A673 (cell line): ENCODE data around the gene GRAMD1B. TPM values are rescaled to one million over a fixed set of nuclear protein-coding genes. Genes with fewer than 3 reads are reported as not detected.
A peak's percentile ranks its signal among the peaks of the same experiment; 100 is the strongest.

Experiments
- Bru-seq: library from RNA; stranded (reverse); fragments of 400-500 nt; gene quantifications from one replicate; lab custom pipeline; 2021; lab: Mats Ljungman, UMichigan
- BruChase-seq, 2 experiments: library from RNA; stranded (reverse); fragments of 400-500 nt; gene quantifications; one replicate each; lab custom pipeline; 2021; lab: Mats Ljungman, UMichigan
- BruUV-seq: library from RNA; stranded (reverse); fragments of 400-500 nt; replicated peaks from 2 replicates; lab custom pipeline; 2021; lab: Mats Ljungman, UMichigan
- CTCF ChIA-PET: fragments of 300-600 bp; sonication (Branson Sonifier 250); formaldehyde crosslinking; loops from one replicate; lab custom pipeline; 2022; ENCODE audit warnings: antibody characterized with exemption; lab: Charles Lee
- POLR2A ChIA-PET: fragments of 300-600 bp; sonication (Branson Sonifier 250); formaldehyde crosslinking; loops from one replicate; lab custom pipeline; 2022; ENCODE audit warnings: antibody characterized with exemption; ENCODE audit not compliant: low non-redundant PET; lab: Charles Lee
- DNase-seq: peaks from one replicate; pipeline ENCODE4 v3.0.0-alpha.2; 2015; ENCODE audit warnings: low spot score
- H3K27ac ChIP-seq: fragments of 200-600 bp; sonication (generic); 2 replicates; pipeline ENCODE4 v1.5.1; 2016; ENCODE audit warnings: mixed run types, low read depth, mild to moderate bottlenecking, mixed read lengths, antibody characterized with exemption, low read length; ENCODE audit not compliant: poor library complexity, severe bottlenecking
- H3K27me3 ChIP-seq: fragments of 200-600 bp; sonication (generic); replicated peaks from 2 replicates; pipeline ENCODE4 v1.6.1; 2017; ENCODE audit warnings: mixed run types, low read depth, mild to moderate bottlenecking, mixed read lengths, antibody characterized with exemption, low read length; ENCODE audit not compliant: insufficient read depth, poor library complexity
- H3K36me3 ChIP-seq: fragments of 200-600 bp; sonication (generic); 2 replicates; pipeline ENCODE4 v1.6.1; 2016; ENCODE audit warnings: mixed run types, mild to moderate bottlenecking, mixed read lengths, antibody characterized with exemption, low read length; ENCODE audit not compliant: insufficient read depth, poor library complexity, severe bottlenecking
- H3K4me1 ChIP-seq: fragments of 200-600 bp; sonication (generic); 2 replicates; pipeline ENCODE4 v1.6.1; 2017; ENCODE audit warnings: mixed run types, mild to moderate bottlenecking, mixed read lengths, antibody characterized with exemption, low read length; ENCODE audit not compliant: insufficient read depth, poor library complexity, severe bottlenecking
- H3K4me3 ChIP-seq: fragments of 200-600 bp; sonication (generic); 2 replicates; pipeline ENCODE4 v1.5.1; 2016; ENCODE audit warnings: low read depth, mixed run types, mild to moderate bottlenecking, mixed read lengths, low read length; ENCODE audit not compliant: poor library complexity, severe bottlenecking
- H3K9me3 ChIP-seq: fragments of 200-600 bp; sonication (generic); 2 replicates; pipeline ENCODE4 v1.6.1; 2016; ENCODE audit warnings: mixed run types, low read depth, mild to moderate bottlenecking, mixed read lengths, antibody characterized with exemption, low read length; ENCODE audit not compliant: poor library complexity, severe bottlenecking
- EZH2 ChIP-seq: fragments of 200-600 bp; sonication (generic); IDR thresholded peaks from 2 replicates; pipeline ENCODE4 v1.6.1; 2017; ENCODE audit warnings: borderline replicate concordance, low read depth, mild to moderate bottlenecking, mixed read lengths, antibody characterized with exemption, low read length; ENCODE audit not compliant: poor library complexity, severe bottlenecking
- intact Hi-C: fragments of 100-400 bp; cut with micrococcal nuclease; formaldehyde crosslinking; loops from one replicate; pipeline ENCODE4 v1.10.0; 2022; ENCODE audit not compliant: unreplicated experiment
- long read RNA-seq: library from polyadenylated mRNA; stranded (forward); transcript quantifications from one replicate; pipeline ENCODE4 v2.0.0, GENCODE V29; 2022
- total RNA-seq: library from RNA; stranded (reverse); gene quantifications from 2 replicates; pipeline ENCODE4 v1.2.3, GENCODE V29; 2021
- TF ChIP-seq, protein P1 (sequence below): fragments of 300-800, 200-600 bp; sonication (generic); conservative IDR thresholded peaks from 2 replicates; pipeline ENCODE4 v1.5.1; 2017; ENCODE audit warnings: low read depth, mild to moderate bottlenecking, antibody characterized with exemption, low read length, moderate library complexity, mixed read lengths

The GRAMD1B gene
- total RNA-seq: 12.8 and 13.0 TPM in 2 replicates
- Bru-seq, nascent RNA: percentile 62 among the genes with signal in this experiment
- BruChase-seq, experiment 1, labeled RNA remaining after a 2-hour chase: percentile 57 among the genes with signal in this experiment
- BruChase-seq, experiment 2, labeled RNA remaining after a 6-hour chase: percentile 71 among the genes with signal in this experiment
- long read RNA-seq, partial matches to known transcripts: 2 of 7 reads
- long read RNA-seq, other reads (novel, unspliced or antisense): 4 of 7 reads

DNA sequence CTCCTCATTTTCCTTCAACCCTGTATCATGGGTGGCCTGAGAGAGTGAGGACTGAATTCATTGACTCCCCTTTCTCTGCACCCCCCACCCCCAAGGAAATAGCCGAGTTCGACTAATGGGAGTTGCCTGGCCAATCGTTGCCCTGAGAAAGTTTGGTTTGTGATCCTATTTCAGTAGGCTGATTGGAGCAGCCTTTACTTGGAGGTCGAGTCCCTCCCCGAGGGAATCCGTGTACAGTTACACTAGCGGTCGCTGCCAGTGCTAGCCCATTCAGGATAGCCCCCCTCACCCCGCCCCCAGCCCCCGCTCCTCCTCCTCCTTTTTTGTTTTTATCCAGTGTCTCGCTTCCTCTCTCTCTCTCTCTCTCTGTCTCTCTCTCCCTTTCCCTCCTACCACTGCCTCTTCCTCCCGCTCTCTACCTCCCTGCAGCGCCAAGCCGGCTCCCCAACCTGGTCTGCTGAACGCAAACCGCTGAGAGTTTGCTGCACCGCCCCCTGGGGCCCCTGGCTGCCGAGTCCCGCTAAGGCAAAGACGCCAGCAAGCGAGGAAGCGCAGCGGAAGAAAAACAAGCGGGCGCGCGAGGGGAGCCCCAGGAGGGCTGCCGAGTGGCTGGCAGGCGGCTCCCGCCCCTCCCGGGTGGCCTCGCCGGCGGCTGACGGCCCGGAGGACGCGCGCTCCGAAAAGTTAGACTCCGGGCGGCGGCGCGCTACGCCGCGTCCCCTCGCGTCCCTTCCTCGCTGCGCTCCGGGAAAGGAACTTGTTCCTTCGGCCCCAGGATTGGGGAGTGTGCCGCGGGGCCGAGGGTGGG is at the start of gene GRAMD1B:
Gene GRAMD1B, plus strand, starts transcription at position 357 of the 808 bp plus-strand sequence. CDS start 524 bp downstream, outside the sequence.
- Histone ChIP-seq H3K4me1 (peaks cover 24% of the 10 kb centered on the region), H3K36me3 (no peaks in the 10 kb centered on the region), H3K9me3 (no peaks in the 10 kb centered on the region), H3K27ac (peak within 1 kb of the TSS; percentile 78), H3K4me3 (peak within 1 kb of the TSS; percentile 77), H3K27me3 (no peaks in the 10 kb centered on the region)
- peak; percentile 93 for DNase-seq
- ChIA-PET POLR2A (no interaction called here), CTCF (interaction anchor here (0.6 kb wide), 1 partner anchor 322 kb away, joined by 7 read pairs; no protein-coding TSS in a partner anchor)
- TF ChIP-seq, protein P1, sequence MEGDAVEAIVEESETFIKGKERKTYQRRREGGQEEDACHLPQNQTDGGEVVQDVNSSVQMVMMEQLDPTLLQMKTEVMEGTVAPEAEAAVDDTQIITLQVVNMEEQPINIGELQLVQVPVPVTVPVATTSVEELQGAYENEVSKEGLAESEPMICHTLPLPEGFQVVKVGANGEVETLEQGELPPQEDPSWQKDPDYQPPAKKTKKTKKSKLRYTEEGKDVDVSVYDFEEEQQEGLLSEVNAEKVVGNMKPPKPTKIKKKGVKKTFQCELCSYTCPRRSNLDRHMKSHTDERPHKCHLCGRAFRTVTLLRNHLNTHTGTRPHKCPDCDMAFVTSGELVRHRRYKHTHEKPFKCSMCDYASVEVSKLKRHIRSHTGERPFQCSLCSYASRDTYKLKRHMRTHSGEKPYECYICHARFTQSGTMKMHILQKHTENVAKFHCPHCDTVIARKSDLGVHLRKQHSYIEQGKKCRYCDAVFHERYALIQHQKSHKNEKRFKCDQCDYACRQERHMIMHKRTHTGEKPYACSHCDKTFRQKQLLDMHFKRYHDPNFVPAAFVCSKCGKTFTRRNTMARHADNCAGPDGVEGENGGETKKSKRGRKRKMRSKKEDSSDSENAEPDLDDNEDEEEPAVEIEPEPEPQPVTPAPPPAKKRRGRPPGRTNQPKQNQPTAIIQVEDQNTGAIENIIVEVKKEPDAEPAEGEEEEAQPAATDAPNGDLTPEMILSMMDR: peak; percentile 46
- TF ChIP-seq EZH2: no peak
- intact Hi-C loops: no loop called here
- BruUV-seq: no TSS peak

DNA sequence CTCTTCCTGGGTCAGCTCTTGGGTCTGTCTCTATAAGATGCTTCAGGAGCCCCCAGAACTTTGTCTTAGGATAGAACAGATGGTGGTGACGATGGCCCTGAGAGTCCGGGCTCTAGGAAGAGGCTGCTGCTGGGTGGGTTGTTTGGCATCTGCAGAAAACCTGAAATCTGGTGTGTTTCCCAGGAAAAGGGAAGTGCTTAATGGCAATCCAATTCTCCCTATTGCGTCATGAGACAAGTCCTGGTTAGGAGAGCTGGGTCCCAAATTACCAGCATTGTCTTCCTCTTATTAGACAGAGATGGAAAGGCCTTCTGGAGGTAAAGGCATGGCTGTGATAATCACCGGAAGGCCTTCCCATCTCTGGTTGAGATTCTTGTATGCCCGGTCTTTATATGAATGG is 48.9 kb upstream of the GRAMD1B start:
- TF ChIP-seq, protein P1: no peak
- no peak for TF ChIP-seq EZH2
- no peaks in the 10 kb centered on the region for H3K9me3 ChIP-seq
- no peak for DNase-seq
- H3K27ac ChIP-seq: no peak overlapping the region
- no peaks in the 10 kb centered on the region for H3K4me1 ChIP-seq
- no peaks in the 10 kb centered on the region for H3K36me3 ChIP-seq
- ChIA-PET CTCF (no interaction called here), POLR2A (no interaction called here)
- no TSS peak for BruUV-seq
- intact Hi-C loops: no loop called here
- H3K27me3 ChIP-seq: no peaks in the 10 kb centered on the region
- no peak overlapping the region for H3K4me3 ChIP-seq

DNA sequence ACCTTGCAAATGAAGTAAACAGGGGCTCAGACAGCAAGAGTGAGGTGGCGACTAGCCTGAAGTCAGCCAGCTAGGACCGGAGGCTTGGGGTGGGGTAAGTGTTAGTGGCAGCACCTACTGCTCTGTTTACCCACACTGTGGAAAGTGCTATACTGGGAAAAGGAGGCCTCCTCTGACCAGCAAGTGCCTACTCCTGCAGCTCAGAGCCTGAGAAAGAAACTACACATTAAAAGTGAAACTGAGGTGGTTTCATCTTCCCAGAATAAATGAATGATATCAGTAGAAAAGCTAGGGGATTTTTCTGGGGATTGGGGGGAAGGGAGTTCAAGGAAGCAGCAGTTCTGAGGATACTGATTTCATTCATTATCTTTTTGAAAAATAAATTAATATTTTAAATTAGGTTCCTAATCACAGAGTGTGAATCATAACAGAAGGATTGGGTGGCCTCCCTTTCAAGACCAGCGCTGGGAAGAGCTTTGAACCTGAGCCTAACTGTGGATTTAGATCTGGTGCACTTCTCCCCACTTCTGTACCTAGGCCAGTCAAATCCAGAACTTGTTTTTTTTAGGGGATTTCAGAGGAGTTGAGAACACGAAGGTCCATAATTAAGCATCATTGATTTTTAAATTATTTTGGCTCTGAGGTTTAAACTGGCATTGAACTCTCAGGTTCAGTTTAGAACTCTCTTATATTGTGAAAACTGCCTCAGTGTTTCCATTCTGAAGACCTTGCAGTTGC is 48.1 kb upstream of the GRAMD1B start:
- Histone ChIP-seq H3K9me3 (no peaks in the 10 kb centered on the region), H3K4me3 (no peak overlapping the region), H3K27ac (no peak overlapping the region), H3K36me3 (no peaks in the 10 kb centered on the region), H3K4me1 (no peaks in the 10 kb centered on the region), H3K27me3 (no peaks in the 10 kb centered on the region)
- intact Hi-C loops: no loop called here
- ChIA-PET POLR2A (interaction anchor here (0.6 kb wide), 1 partner anchor 111 kb away, joined by 3 read pairs; no protein-coding TSS in a partner anchor), CTCF (no interaction called here)
- no TSS peak for BruUV-seq
- TF ChIP-seq, protein P1: no peak
- DNase-seq: no peak
